NCI-H460 (cell line): ENCODE data around the gene GDPGP1. TPM values are rescaled to one million over a fixed set of nuclear protein-coding genes. Genes with fewer than 3 reads are reported as not detected.
A peak's percentile ranks its signal among the peaks of the same experiment; 100 is the strongest.
"Not testable (repeated sequence)": the region's sequence is repeated elsewhere in the genome, so short reads cannot be mapped to it uniquely, and the experiment has no call there.

Source experiments
- DNase-seq: peaks from one replicate; pipeline ENCODE4 v3.0.0-alpha.2; 2016; ENCODE audit warnings: low read depth; ENCODE audit errors: extremely low read depth
- total RNA-seq: library from RNA; depleted of rRNA; stranded (reverse); fragments of >200 nt; shearing (Covaris generic); gene quantifications from 2 replicates; pipeline ENCODE4 v1.2.3, GENCODE V29; 2014

GDPGP1 gene
- total RNA-seq, 1 experiment from 2014 or later: 3.4 TPM

DNA sequence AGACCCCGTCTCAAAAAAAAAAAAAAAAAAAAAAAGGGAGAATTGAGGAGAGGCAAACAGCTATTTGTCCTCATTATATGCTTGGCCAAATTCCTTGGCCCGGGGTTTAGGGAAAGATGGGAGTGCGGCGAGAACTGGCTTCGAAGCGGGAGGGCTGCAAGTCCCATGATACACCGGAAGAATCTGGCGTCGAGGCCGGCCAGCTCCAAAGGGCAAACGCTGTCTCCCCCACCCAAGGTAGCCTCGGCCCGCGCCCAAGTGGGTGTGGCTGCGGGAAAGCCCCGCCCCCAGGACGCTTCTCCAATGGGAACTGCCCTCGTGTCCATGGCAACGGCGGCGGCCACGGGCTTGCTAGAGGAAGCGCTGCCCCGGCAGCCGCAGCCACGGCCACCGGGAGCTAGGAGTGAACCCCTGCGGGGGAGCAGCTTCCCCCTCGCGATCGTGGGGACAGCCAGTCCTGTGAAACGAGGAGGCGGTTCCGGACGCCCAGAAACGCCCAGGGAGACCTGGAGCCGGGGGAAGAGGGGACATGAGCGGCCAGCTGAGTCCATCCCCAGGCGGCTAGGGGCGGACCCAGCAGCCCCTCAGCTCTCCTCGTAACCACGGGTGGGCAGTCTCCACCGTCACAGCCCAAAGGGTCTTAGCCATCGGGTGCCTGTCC lies 15.3 kb downstream of the GDPGP1 start, which contains the start of gene TTLL13:
TTLL13 (plus strand) TSS at position 354 of the 661 bp plus-strand sequence. CDS start 1,075 bp downstream, outside the sequence.
- peak; percentile 88 for DNase-seq

GRCh38 chr15:90257776-90258175 lies 23.8 kb downstream of the GDPGP1 start:
- no peak for DNase-seq

DNA sequence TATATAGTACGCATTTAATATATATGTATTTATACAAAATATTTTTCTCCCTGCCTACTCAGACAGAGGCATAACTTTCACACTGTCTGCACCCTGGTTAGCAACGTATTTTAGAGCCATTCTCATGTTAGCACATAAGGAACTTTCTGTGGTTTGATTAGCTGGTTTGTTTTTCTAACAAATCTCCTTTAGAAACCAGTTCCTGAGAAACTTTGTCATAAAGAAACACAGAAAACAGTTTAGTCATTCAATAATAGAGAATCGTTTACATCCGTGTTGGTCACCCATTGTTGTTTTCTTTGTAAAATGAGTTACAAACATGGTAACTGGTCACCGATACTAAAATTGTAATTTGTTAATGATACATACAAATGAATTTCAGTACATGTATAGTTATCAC lies 25.5 kb downstream of the GDPGP1 start:
- no peak for DNase-seq

DNA sequence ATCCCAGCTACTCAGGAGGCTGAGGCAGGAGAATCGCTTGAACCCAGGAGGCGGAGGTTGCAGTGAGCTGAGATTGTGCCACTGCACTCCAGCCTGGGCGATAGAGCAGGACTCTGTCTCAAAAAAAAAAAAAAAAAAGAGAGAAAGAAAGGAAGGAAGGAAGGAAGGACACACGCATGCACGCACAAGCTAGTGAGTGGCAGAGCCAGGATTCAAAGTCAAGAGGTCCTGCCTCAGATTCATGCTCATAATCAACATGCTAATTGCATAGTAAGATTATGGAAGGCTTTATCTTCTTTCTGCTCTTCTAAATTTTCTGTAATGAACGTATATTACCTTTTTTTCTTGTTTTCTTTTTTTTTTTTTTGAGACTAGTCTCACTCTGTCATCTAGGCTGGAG lies 26.7 kb downstream of the GDPGP1 start:
- not testable (repeated sequence) for DNase-seq

GRCh38 chr15:90261811-90262210 lies 27.8 kb downstream of the GDPGP1 start:
- DNase-seq: no peak

DNA sequence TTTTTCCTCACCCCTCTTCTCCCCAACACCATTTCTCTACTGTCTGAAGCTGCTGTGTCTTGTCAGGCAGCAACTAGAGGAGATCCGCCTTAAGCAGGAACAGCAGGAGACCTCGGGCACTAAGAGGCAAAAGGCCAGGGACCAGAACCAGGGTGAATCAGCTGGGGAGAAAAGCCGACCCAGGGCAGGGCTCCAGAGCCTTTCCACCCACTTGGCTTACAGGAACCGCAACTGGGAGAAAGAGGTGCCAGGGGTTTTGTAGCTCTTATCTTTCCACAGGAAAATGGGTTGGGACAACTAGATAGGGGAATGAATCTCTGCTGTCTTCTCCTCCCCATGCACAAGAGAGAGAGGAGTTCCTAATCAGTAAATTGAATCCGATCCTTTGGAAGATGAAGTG lies 28.4 kb downstream of the GDPGP1 start:
- DNase-seq: no peak

DNA sequence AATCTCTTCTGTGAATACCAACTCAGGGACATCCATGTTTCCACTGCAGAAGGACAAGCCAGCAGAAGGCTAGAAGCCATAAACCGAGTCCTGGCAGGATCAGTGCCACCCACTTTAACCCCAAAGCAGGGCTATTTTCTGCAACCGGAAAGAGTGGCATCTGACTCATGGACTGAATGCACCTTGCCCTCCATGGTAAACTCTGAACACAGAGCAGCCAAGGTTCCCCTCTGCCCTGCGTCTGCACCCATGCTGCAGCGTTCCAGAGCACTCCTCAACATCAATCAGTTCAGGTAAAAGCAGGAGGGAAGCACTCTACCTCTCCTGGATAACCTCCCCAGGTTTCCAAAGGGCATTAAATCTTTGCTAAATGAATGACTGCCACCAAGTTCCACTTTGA lies 30.7 kb downstream of the GDPGP1 start:
- DNase-seq: no peak

- peak; percentile 84 for DNase-seq
Measured at GRCh38 chr15:90265271-90266060, 31.5 kb downstream of the GDPGP1 start, which contains the start of gene NGRN. TSS of gene NGRN (plus strand) at chr15:90265672. CDS start at chr15:90265713, 41 bp downstream.

DNA sequence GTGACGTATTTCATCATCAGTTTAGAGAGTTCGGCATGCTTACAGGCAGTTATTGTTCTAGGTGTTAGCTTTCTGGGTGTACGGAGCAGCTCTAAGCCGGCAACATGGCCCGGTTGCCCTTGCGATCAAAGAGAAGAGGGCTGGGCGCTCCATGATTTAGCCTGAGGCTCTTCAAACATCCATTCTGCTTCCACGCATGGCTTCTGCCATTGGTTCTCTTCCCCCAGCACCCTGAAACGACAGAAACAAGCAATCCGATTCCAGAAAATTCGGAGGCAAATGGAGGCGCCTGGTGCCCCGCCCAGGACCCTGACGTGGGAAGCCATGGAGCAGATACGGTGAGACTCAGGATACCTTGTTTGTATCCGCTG lies 32.0 kb downstream of the GDPGP1 start:
- no peak for DNase-seq

DNA sequence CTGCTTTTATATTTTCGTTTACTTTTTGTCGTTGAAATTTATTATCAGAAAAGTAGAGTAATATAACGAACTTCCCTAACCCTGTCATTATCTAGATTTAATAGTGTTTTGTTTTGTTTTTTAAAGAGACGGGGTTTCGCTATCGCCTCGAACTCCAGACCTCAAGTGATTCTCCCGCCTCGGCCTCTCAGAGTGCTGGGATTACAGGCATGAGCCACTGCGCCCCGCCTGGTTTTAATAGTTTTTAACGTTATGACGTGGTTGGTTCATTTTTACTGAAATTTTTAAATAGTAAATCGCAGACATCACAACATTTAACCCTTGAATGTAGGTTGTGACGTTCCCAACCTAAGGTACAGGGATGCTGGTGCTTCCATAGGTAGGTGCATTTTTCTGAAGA lies 32.5 kb downstream of the GDPGP1 start:
- no peak for DNase-seq

- no peak for DNase-seq
Measured at GRCh38 chr15:90268415-90268814, 34.4 kb downstream of the GDPGP1 start.

GRCh38 chr15:90270502-90271150 lies 36.6 kb downstream of the GDPGP1 start:
- no peak for DNase-seq

DNA sequence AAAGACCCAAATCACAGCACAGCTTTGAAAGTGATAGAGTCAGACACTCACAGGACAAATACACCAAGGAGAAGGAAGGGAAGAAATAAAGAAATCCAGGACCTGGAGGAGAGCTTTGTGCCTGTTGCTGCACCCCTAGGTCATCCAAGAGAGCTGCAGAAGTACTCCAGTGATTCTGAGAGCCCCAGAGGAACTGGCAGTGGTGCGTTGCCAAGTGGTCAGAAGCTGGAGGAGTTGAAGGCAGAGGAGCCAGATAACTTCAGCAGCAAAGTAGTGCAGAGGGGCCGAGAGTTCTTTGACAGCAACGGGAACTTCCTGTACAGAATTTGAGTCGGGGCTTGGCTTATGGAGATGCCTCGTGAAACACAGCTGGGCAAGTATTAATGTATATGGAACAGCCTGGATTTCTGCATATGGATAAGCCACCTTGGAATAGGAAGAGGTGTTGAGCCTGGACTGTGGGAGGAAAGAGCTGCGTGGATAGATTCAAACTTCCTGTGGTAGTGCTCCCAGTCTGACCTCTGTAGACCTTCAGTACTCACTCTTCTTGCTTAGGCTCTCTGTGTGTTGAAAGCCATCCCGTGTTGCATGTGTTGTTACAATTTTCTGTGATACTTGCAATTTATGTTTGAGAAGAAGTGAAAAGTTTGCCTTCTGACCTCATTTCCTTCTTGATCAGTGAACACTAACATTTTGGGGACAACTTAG lies 37.6 kb downstream of the GDPGP1 start:
- DNase-seq: no peak

DNA sequence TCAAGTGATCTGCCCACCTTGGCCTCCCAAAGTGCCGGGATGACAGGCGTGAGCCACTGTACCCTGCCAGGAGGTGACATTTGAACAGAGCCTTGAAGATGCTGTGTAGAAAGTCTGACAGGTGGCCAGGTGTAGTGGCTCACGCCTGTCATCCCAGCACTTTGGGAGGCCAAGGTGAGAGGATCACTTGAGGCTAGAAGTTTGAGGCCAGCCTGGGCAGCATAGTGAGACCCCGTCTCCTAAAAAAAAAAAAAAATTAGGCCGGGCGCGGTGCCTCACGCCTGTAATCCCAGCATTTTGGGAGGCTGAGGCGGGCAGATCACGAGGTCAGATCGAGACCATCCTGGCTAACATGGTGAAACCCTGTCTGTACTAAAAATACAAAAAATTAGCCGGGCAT lies 44.5 kb downstream of the GDPGP1 start:
- DNase-seq: not testable (repeated sequence)

- DNase-seq: not testable (repeated sequence)
Measured at GRCh38 chr15:90280743-90281142, 46.7 kb downstream of the GDPGP1 start.

DNA sequence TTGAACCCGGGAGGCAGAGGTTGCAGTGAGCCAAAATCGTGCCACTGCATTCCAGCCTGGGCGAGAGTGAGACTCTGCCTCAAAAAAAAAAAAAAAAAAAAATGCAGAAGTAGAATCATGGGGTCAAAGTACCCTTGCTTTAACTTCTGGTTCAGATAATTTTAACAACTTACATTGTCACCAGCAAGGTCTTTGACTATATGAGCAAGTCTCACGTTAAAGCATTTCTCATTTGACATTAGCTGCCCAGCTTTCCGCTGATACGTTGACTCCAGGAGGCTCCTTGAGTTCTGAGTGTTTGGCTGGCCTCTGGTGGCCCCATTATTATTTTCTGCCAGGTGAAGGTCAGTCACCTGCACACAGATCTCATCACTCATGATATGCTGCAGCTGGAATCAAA lies 47.6 kb downstream of the GDPGP1 start:
- not testable (repeated sequence) for DNase-seq

DNA sequence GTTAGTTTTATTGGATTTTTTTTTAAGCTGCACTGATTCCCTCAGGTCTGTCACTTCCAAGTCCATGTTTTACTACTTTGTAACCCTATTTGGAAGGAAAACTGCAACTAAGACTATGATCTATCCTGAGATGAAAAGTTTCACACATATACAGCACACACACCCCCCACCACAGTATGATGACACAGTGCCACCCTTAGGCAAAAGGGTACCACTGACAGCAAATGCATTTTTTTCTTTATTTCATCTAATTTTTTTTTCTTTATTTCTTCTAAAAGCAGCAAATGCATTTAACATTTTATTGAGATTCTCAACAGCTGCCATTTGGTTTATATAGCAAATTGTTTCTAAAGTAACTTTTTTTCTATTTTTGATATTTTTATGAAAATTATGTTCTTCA lies 52.7 kb downstream of the GDPGP1 start:
- peak; percentile 43 for DNase-seq

DNA sequence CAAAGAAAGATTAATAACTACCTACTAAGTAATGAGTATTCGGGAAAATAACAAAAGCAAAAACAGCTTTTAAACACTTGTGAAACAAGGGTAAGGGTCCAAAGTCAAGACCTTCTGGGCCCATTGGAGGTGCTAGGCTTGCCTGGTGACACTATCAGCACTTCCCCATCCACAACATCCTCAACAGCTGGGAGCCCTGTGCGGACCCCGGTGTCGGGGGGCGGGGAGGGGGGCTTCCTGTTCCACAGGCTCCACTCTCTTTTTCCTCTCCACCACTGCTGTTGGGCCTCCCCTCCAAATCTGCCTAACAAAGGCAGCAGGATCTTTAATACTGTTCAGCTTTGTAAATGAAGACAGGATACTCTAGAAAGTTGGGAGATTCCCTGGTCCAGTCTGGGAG lies 53.1 kb downstream of the GDPGP1 start:
- DNase-seq: no peak

- no peak for DNase-seq
Measured at GRCh38 chr15:90287946-90288345, 53.9 kb downstream of the GDPGP1 start.

- peak; percentile 43 for DNase-seq
Measured at GRCh38 chr15:90291679-90292356, 57.8 kb downstream of the GDPGP1 start.
